ENCODE data around the gene SYNE2. TPM values are rescaled to one million over a fixed set of nuclear protein-coding genes. Genes with fewer than 3 reads are reported as not detected.

Gene SYNE2
- total and polyA plus RNA-seq, 2 donors (not counting 3 experiments of a cell fraction or from before 2014, with no cell fraction given), result 16.0 to 53.7 TPM

DNA sequence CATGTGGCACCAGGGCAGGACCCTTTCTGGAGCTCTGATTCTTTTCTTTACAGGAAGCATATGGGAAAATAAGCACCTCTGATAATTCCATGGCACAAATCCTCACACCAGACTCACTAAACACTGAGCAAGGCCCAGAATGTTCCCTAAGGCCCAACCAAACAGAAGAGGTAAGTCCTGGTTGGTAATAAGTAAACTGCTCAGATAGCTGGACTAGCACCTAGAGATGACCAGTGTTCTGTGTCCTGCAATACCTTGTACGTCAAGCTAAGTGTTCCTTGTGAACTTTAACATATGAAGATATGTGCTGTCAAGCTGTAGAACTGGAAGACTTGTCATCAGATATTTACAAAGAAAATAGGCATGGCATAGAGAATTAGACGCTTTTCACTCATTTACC, 254.6 kb downstream of the SYNE2 start:
- DNase-seq (ENCODE audit: low read depth, low spot score), result no peak
- TF ChIP-seq MYC (IDR thresholded peaks at IDR 0.05; ENCODE audit: low read depth, low read length) (no peak), FOS (IDR thresholded peaks at IDR 0.05; ENCODE audit: borderline replicate concordance, insufficient read depth, low read length) (no peak), JUN (IDR thresholded peaks at IDR 0.05; ENCODE audit: borderline replicate concordance, insufficient read depth, insufficient read length, low read depth) (no peak), POLR2AphosphoS5 (IDR thresholded peaks at IDR 0.05; ENCODE audit: insufficient read depth, low read depth, low read length) (no peak), GATA2 (IDR thresholded peaks at IDR 0.05; ENCODE audit: insufficient read depth, insufficient read length, low read depth, low read length) (no peak), POLR2A (IDR thresholded peaks at IDR 0.05; ENCODE audit: low read depth, low read length) (no peak), EZH2 (IDR thresholded peaks at IDR 0.05; ENCODE audit: borderline replicate concordance, low read depth, low read length, severe bottlenecking) (no peak)
- TF ChIP-seq, protein P1, sequence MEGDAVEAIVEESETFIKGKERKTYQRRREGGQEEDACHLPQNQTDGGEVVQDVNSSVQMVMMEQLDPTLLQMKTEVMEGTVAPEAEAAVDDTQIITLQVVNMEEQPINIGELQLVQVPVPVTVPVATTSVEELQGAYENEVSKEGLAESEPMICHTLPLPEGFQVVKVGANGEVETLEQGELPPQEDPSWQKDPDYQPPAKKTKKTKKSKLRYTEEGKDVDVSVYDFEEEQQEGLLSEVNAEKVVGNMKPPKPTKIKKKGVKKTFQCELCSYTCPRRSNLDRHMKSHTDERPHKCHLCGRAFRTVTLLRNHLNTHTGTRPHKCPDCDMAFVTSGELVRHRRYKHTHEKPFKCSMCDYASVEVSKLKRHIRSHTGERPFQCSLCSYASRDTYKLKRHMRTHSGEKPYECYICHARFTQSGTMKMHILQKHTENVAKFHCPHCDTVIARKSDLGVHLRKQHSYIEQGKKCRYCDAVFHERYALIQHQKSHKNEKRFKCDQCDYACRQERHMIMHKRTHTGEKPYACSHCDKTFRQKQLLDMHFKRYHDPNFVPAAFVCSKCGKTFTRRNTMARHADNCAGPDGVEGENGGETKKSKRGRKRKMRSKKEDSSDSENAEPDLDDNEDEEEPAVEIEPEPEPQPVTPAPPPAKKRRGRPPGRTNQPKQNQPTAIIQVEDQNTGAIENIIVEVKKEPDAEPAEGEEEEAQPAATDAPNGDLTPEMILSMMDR (IDR thresholded peaks at IDR 0.05; ENCODE audit: extremely low read depth in 1 of 2, insufficient read depth in 1 of 2, low read depth in 1 of 2, low read length in 2 of 2), result no peak
- TF ChIP-seq, protein P2, sequence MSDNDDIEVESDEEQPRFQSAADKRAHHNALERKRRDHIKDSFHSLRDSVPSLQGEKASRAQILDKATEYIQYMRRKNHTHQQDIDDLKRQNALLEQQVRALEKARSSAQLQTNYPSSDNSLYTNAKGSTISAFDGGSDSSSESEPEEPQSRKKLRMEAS (IDR thresholded peaks at IDR 0.05; ENCODE audit: insufficient read depth, insufficient read length), result no peak
- dilution Hi-C loops (cut with MboI; ENCODE audit: extremely low pct_ligation_motif_present, low sequenced_read_pairs) (no loop called here), intact Hi-C loops (cut with micrococcal nuclease) (no loop called here)
- no peak overlapping the region for H3K4me2 ChIP-seq (ENCODE audit: insufficient read depth, low read length)
- no peak for FAIRE-seq
- H3K27ac ChIP-seq (ENCODE audit: insufficient read depth, low read depth, low read length), result no peak overlapping the region
- H3K9me1 ChIP-seq (replicated peaks; ENCODE audit: control insufficient read depth, extremely low read depth, insufficient read depth, low read length), result no peaks in the 10 kb centered on the region
- POLR2A ChIA-PET, result no interaction called here
- BruUV-seq (replicated peaks), result no TSS peak
- no peaks in the 10 kb centered on the region for H3K9me3 ChIP-seq (replicated peaks; ENCODE audit: control insufficient read depth, insufficient read depth, low read length)
- no peak overlapping the region for H3K4me3 ChIP-seq (replicated peaks in 1 of 3; ENCODE audit: insufficient read depth in 1 of 3, low read depth in 1 of 3, low read length in 3 of 3)
- no peaks in the 10 kb centered on the region for H3K79me2 ChIP-seq (ENCODE audit: control insufficient read depth, insufficient read depth, low read length)
- no peaks in the 10 kb centered on the region for H4K20me1 ChIP-seq (replicated peaks; ENCODE audit: control insufficient read depth, extremely low read depth, insufficient read depth, low read length)
- CTCF ChIA-PET, result interaction anchor here (0.8 to 1.7 kb wide), 2 partner anchors 8 to 197 kb away, joined by 3 to 7 read pairs; no protein-coding TSS in a partner anchor
- H3K9ac ChIP-seq (replicated peaks; ENCODE audit: extremely low read depth, insufficient read depth, low read length), result no peak overlapping the region
- H3K27me3 ChIP-seq (ENCODE audit: control insufficient read depth in 2 of 2, insufficient read depth in 2 of 2, low read length in 2 of 2), result no peaks in the 10 kb centered on the region
- H2AFZ ChIP-seq (ENCODE audit: low read depth, low read length), result no peak overlapping the region
- no peaks in the 10 kb centered on the region for H3K4me1 ChIP-seq (ENCODE audit: control insufficient read depth, extremely low read depth, insufficient read depth, low read length)
- no peaks in the 10 kb centered on the region for H3K36me3 ChIP-seq (ENCODE audit: control insufficient read depth in 2 of 2, extremely low read depth in 1 of 2, insufficient read depth in 2 of 2, low read length in 2 of 2)

Data from endothelial cell of umbilical vein (primary cell).